ENCODE results near the gene BMX. TPM values are rescaled to one million over a fixed set of nuclear protein-coding genes. Genes with fewer than 3 reads are reported as not detected.
A peak's percentile ranks its signal among the peaks of the same experiment; 100 is the strongest.

The BMX gene
- total and polyA plus RNA-seq, 9 of the 15 experiments (the other 6 are each of a cell fraction or from before 2014, with no cell fraction given), result 0.45 to 4.2 (median 1.8) TPM

DNA sequence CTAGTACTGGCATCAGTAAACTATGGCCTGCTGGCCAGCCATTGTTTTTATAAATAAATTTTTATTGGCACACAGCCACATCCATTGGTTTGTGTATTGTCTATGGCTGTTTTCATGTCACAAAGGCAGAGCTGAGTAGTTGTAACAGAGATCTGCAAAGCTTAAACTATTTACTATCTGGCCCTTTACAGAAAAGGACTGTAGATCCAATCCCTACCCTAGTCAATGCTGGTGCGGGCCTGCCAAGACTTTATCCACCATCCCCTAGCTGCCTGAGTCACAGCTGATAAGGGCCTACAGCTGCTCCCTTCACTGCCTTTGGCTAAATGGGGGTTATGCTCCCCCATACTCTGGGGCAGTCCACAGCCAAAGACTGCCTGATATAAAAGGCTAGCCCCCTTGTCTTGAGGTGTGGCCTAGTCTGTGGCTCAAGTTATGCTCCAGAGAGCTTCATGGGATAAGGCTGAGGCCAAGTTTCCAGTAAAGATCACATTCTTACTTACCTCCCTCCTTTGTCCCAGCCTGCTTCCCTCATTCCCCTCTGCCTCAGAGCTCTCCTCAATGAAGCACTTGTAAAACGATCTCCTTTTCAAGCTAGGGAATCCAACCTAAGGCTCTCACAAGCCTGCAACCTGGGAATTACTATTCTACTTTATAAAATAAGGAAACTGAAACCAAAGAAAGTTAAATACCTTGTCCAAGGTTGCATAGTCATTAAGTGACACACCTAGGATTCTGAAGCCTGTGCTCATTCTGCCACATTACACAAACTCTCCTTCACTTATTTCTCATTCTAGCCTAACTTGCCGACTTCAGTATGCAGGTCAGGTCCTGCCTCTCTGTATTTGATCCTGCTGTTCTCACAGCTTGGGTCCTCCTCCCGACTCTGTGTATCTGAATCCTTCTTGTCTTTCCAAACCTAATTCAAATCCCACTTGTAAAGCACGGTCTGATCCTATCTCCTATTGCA lies 79.5 kb downstream of the BMX start (continued):
- TF ChIP-seq ZNF407 (IDR thresholded peaks at IDR 0.05; ENCODE audit: low read depth) (no peak), ZNF584 (CRISPR knock-in tag; IDR thresholded peaks at IDR 0.05; ENCODE audit: low read depth) (no peak), DNMT1 (IDR thresholded peaks at IDR 0.05) (no peak), WHSC1 (IDR thresholded peaks at IDR 0.05; ENCODE audit: low read length) (no peak), CBFB (CRISPR knock-in tag; IDR thresholded peaks at IDR 0.05) (no peak), MTF1 (CRISPR knock-in tag; IDR thresholded peaks at IDR 0.05; ENCODE audit: borderline replicate concordance) (no peak), CBX8 (IDR thresholded peaks at IDR 0.05; ENCODE audit: borderline replicate concordance, extremely low read depth, low read depth, low read length, poor library complexity, severe bottlenecking) (no peak), HMG20B (CRISPR knock-in tag; IDR thresholded peaks at IDR 0.05) (no peak), ZNF696 (CRISPR knock-in tag; conservative IDR thresholded peaks at IDR 0.05) (no peak), ZNF766 (CRISPR knock-in tag; conservative IDR thresholded peaks at IDR 0.05) (no peak; the same call in 1 of the 2 replicates), ZNF583 (CRISPR knock-in tag; IDR thresholded peaks at IDR 0.05) (no peak), CCNT2 (IDR thresholded peaks at IDR 0.05; ENCODE audit: borderline replicate concordance, extremely low read depth, insufficient read length, low read depth, low read length) (peak; percentile 30)
- TF ChIP-seq, protein P1, sequence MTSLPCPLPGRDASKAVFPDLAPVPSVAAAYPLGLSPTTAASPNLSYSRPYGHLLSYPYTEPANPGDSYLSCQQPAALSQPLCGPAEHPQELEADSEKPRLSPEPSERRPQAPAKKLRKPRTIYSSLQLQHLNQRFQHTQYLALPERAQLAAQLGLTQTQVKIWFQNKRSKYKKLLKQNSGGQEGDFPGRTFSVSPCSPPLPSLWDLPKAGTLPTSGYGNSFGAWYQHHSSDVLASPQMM (CRISPR knock-in tag; IDR thresholded peaks at IDR 0.05), result no peak
- TF ChIP-seq, protein P2, sequence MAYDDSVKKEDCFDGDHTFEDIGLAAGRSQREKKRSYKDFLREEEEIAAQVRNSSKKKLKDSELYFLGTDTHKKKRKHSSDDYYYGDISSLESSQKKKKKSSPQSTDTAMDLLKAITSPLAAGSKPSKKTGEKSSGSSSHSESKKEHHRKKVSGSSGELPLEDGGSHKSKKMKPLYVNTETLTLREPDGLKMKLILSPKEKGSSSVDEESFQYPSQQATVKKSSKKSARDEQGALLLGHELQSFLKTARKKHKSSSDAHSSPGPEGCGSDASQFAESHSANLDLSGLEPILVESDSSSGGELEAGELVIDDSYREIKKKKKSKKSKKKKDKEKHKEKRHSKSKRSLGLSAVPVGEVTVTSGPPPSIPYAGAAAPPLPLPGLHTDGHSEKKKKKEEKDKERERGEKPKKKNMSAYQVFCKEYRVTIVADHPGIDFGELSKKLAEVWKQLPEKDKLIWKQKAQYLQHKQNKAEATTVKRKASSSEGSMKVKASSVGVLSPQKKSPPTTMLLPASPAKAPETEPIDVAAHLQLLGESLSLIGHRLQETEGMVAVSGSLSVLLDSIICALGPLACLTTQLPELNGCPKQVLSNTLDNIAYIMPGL (CRISPR knock-in tag; IDR thresholded peaks at IDR 0.05), result no peak
